Measurements from ENCODE around the gene DTNBP1. TPM values are rescaled to one million over a fixed set of nuclear protein-coding genes. Genes with fewer than 3 reads are reported as not detected.

The DTNBP1 gene
- total RNA-seq = 1.9 and 2.9 TPM in 2 replicates

DNA sequence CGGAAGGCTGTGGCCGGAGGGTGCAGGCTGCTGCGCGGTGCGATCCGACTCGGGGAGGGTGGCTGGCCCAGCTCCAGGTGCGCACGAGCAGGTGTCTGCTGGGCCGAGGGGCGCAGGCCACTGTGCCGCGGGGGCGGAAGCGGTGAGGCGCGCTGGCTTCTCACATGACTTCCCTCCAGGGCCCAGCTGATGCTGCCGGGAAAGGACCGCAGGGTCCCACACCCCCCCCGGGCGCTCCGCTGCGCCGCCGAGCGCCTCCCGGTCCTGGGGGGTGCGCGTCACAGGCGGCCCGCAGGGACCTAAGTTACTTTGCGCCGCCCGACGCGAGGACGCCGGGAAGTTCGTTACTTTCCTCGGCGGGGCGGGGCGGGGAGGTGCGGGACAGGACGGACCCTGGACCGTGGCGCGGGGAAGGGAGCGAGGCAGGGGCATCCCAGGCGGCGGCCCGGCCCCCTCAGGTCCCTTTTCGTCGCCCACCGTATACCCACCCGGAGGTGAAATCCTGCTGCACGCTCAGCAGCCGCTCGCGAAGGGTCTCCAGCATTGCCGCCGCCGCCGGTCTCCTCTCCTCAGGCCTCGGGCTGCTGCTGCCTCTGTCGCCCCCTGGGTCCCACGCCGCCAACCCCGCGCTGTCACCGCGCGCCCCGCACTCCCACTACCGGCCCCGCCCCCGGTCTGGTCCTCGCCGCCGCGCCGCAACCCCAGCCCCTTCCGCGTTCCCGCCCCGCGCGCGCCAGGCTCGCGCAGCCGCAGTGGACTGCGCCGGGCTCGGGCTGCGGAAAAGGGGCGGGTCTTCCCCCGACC is at the start of gene DTNBP1:
TSS of gene DTNBP1 (minus strand) at position 703 of the 804 bp plus-strand sequence. CDS start at position 544, 159 bp downstream.

